ENCODE data around the gene GOSR2. TPM values are rescaled to one million over a fixed set of nuclear protein-coding genes. Genes with fewer than 3 reads are reported as not detected.

GOSR2 gene
- polyA plus RNA-seq, 4 donors: 49.1 to 58.7 (median 55.3) TPM

GRCh38 chr17:46958041-46958591 lies 35.2 kb downstream of the GOSR2 start:
- no peak for DNase-seq (ENCODE audit: low read depth in 4 of 4, low spot score in 3 of 4)

GRCh38 chr17:46960152-46960551 lies 37.2 kb downstream of the GOSR2 start:
- DNase-seq (ENCODE audit: low read depth in 4 of 4, low spot score in 3 of 4): no peak

- DNase-seq (ENCODE audit: low read depth in 4 of 4, low spot score in 3 of 4): no peak
These were observed 39.4 kb downstream of the GOSR2 start for GRCh38 chr17:46962374-46962790.

- no peak for DNase-seq (ENCODE audit: low read depth in 4 of 4, low spot score in 3 of 4)
These were observed 40.6 kb downstream of the GOSR2 start for GRCh38 chr17:46963571-46963970.

- DNase-seq (ENCODE audit: low read depth in 4 of 4, low spot score in 3 of 4): no peak
These were observed 41.6 kb downstream of the GOSR2 start for GRCh38 chr17:46964315-46965265.

GRCh38 chr17:46968224-46968834 lies 45.4 kb downstream of the GOSR2 start:
- DNase-seq (ENCODE audit: low read depth in 4 of 4, low spot score in 3 of 4): no peak

- DNase-seq (ENCODE audit: low read depth in 4 of 4, low spot score in 3 of 4): no peak
These were observed 45.9 kb downstream of the GOSR2 start for GRCh38 chr17:46968896-46969295.

- no peak for DNase-seq (ENCODE audit: low read depth in 4 of 4, low spot score in 3 of 4)
These were observed 48.8 kb downstream of the GOSR2 start for GRCh38 chr17:46971647-46972300.

- DNase-seq (ENCODE audit: low read depth in 4 of 4, low spot score in 3 of 4): no peak
These were observed 49.4 kb downstream of the GOSR2 start for GRCh38 chr17:46972346-46972745.

- DNase-seq (ENCODE audit: low read depth in 4 of 4, low spot score in 3 of 4): no peak
These were observed 51.1 kb downstream of the GOSR2 start for GRCh38 chr17:46974086-46974485.

- no peak for DNase-seq (ENCODE audit: low read depth in 4 of 4, low spot score in 3 of 4)
These were observed 52.3 kb downstream of the GOSR2 start for GRCh38 chr17:46975287-46975686.

GRCh38 chr17:46976626-46977270 lies 53.8 kb downstream of the GOSR2 start:
- DNase-seq (ENCODE audit: low read depth in 4 of 4, low spot score in 3 of 4): no peak

GRCh38 chr17:46977348-46977747 lies 54.4 kb downstream of the GOSR2 start:
- DNase-seq (ENCODE audit: low read depth in 4 of 4, low spot score in 3 of 4): peak in 1 of 4 donors; percentile 35

- DNase-seq (ENCODE audit: low read depth in 4 of 4, low spot score in 3 of 4): no peak
These were observed 55.0 kb downstream of the GOSR2 start for GRCh38 chr17:46977750-46978488.

- DNase-seq (ENCODE audit: low read depth in 4 of 4, low spot score in 3 of 4): no peak
These were observed 55.7 kb downstream of the GOSR2 start for GRCh38 chr17:46978489-46979146.

- no peak for DNase-seq (ENCODE audit: low read depth in 4 of 4, low spot score in 3 of 4)
These were observed 56.3 kb downstream of the GOSR2 start, which contains the start of gene RPRML for GRCh38 chr17:46979147-46979863. RPRML (minus strand) TSS chr17:46979253; CDS start chr17:46979007, 246 bp downstream.

- no peak for DNase-seq (ENCODE audit: low read depth in 4 of 4, low spot score in 3 of 4)
These were observed 59.6 kb downstream of the GOSR2 start for GRCh38 chr17:46982577-46982976.

- DNase-seq (ENCODE audit: low read depth in 4 of 4, low spot score in 3 of 4): no peak
These were observed 60.8 kb downstream of the GOSR2 start for GRCh38 chr17:46983782-46984181.

- no peak for DNase-seq (ENCODE audit: low read depth in 4 of 4, low spot score in 3 of 4)
These were observed 61.4 kb downstream of the GOSR2 start for GRCh38 chr17:46984341-46984740.
